ENCODE measurements around the gene APBB2. TPM values are rescaled to one million over a fixed set of nuclear protein-coding genes. Genes with fewer than 3 reads are reported as not detected.

APBB2 gene
- total RNA-seq, 1 experiment from 2014 or later = 14.4 TPM

DNA sequence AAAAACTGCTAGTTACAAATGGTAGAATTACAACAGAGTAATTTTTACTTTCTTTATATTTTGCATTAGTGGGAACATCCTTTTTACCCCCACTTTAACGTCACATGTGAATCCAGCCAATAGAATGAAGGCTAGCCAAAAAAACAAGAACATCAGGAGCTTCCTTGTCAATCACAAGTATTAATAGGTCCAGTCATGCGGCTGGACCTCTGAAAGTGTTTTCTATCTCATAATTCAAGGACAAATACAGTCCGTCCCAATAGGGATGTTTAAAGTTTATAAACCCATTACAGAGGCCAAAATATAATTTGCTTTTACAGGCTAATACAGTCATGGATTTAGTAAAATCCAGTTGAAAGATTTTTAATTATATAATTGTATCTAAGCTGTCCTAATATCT, 110.7 kb downstream of the APBB2 start:
- DNase-seq (ENCODE audit: low spot score) = no peak

- DNase-seq (ENCODE audit: low spot score) = no peak
These were observed 111.8 kb downstream of the APBB2 start for GRCh38 chr4:41102414-41103092.

- DNase-seq (ENCODE audit: low spot score) = no peak
These were observed 116.0 kb downstream of the APBB2 start for GRCh38 chr4:41098093-41099048.

DNA sequence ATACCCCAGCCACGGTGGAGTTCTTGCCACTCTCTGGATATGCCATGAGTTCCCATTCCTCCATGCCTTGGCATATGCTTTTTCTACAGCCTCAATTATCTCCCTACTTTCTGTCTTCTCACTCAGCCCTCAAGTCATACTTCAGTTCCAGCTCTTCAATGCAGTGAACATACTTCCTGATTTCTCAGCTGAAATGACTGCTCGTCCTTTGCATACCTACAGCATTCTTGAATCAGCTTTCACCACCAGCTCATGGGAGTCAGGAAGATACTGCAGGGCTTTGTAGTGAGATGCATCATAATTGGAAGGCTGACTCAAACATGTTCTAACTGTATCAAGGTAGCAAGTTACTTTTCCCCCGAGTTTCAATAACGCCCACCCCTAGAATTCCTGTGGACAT, 118.4 kb downstream of the APBB2 start:
- no peak for DNase-seq (ENCODE audit: low spot score)

DNA sequence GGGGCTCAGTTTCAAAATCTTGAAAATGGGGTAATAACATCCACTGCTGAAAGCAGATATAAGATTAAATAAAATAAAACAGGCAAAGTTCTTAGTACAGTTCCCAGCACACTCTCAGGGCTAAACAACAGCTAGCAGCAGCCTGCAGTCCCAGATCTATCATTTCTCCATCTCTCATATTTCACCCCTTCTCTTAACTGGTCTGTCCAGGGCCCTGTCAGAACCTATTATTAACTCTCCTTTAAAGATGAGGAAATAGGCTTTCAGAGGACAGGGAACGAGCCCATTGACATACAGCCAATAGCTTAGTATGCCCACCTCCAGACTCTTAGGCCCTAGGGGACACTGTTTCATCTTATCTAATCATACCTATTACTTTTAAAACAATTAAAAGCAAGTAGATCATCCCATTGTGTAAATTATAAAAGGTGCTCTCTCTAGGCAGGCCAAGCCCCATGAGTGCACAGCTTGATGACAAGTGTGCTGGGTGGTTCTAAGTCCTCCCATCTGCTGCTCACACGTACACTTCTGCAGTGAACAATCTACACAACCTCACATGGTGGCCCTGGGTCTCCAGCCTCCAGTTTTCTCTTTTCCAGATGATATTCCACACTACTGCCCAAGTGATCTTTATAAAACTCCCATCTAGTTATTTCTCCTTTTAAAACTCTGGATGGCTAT, 119.0 kb downstream of the APBB2 start:
- DNase-seq (ENCODE audit: low spot score) = no peak

DNA sequence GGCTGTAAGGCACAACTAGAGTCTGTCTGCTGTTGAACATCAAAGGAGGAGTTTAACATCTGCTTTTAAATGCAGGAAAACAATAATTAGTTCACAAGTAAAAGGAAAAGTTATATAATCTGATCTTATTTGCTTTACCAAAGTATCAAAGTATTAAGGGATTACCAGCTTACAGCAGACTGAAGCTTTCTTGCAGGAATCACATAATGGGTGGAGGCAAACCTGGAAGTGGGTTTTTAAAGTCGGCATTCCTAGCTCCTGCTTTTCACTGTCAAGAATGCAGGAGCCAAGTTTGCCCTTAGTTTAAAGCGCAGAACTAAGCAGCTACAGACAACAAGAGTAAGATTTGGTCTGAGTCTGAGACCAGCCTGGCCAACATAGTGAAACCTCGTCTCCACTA, 122.2 kb downstream of the APBB2 start:
- DNase-seq (ENCODE audit: low spot score) = no peak

- no peak for DNase-seq (ENCODE audit: low spot score)
These were observed 132.5 kb downstream of the APBB2 start for GRCh38 chr4:41081847-41082246.

DNA sequence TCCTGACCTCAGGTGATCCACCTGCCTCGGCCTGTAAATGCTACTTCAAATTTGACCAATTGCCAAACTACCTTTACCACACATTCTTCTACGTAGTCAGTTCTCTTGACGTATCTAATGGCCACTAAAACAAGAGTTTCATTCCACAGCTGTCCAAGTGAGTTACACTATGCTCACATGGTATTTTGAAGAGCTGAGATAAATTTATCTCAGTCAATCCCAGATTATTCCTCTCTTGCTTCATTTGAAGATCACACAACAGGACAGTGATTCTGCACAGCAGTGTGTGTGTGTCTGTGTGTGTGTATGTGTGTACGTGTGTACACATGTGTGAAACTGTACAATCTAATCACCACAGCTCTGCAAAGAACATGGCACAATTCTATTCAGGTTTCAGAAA, 133.4 kb downstream of the APBB2 start:
- no peak for DNase-seq (ENCODE audit: low spot score)

DNA sequence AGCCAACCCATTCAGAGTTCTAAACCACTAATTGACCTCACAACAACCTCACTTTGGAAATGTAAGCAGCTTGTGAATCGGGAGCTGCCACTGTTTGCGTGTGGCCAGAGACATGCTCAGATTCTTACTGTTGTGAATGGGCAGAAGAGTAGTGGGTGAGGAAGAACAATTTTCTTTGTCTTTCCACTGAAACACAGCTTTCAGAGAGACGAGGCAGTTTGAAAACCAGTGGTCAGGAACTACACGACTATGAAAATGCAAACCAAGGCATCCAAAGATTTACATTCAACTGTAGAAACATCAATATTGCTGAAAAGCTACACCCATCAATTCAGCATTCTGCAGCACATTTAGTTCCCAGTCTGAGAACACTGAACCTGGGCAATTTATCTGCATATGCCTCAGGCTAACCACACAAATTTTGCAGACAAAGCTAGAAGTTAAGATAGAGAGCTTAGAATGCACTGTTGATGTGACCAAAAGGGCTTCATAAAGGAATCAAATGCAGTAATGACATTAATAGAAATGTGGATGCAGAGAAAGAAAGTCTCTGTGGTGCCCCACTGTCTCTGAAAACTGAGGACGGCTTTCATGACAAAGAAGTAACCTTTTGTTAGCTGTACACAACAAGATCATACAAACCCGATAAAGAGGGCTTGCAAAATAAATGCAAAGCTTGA, 134.3 kb downstream of the APBB2 start:
- no peak for DNase-seq (ENCODE audit: low spot score)

DNA sequence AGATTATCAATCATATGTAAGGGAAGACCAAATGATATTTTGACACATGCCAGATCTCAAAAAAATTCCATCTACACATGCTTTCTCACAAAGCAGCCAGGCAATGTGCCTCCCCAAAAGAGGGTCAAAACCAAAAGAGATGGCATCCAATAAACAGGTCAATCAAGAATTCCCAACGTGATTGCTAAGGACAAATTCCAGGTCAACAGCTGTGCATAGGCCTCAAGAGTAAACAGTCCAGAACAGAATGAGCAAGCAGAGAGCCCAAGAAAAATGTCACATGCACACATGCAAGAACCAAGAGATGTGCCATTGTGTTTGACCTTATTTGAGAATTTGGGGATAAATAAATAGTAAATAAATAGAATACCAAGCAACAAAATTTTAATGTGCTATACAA, 136.7 kb downstream of the APBB2 start:
- no peak for DNase-seq (ENCODE audit: low spot score)

DNA sequence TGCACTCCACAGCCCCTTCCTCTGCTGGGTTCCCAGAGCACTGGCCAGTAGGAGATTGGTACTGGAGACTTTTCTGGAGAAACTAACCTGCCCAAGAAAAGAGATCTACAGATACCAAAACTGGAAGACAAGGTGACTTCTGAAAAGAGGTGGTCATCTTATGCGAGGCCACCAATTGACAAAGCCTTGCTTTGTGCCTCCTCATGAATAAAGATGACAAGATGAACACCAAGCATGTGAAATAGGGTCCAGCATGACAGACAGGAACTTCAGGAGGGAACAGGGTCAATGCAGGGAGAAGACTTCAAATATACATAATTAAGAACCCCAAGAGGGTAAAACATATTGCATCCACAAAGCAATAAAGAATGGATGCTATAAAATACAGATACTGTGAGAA, 137.9 kb downstream of the APBB2 start:
- DNase-seq (ENCODE audit: low spot score) = no peak

DNA sequence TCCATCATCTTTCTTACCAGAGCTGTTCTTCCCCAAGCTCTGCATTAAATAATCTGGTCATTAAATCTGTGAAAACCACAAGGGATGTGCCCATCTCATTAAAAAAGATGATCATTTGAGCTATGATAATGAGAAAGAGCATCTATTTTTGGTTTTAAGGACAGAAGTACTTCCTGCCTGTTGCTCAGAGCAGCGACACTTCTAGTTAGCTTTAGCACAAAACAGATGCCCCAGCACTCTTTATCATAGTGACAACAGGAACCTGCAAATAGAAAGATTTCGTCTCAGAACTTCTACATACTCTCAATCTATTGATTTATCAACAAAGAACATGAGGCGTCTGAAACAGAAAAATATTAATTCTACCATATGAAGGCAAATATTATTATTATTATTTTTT, 140.1 kb downstream of the APBB2 start:
- DNase-seq (ENCODE audit: low spot score) = no peak

DNA sequence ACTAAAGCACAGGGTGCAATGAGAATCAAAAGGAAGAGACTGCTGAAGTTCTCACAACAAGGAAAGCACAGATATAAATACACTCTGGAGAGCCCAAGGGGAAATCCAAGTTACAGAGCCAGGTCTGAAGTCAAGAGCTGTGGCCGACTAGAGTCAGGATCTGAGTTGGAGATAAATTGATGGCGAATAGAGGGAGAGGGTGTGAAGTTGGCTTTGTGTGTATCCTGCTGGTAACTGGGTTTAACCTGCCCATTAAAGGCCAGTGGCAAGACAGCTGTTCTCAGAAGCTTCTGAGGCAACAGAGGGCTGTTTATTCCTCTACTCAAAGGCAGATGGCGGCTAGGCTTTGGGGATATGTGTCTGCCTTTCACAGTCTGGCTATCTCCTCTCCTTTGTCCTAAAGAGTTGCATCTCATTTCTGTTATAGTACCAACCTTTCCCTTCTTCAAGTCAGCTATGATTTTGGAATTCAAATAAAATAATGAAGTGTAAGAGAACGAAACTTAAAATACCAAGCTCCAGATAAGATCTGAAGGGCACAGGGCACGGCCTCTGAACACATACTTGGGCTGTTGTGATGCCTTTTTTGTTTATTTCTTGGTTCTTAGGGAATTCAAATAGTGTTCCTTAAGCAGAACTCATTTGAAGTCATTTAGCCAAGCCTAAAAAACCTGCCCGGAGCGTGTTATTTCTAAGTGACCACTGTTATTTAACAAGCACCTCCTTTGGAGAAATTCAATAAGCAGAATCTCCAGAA, 142.1 kb downstream of the APBB2 start:
- no peak for DNase-seq (ENCODE audit: low spot score)

GRCh38 chr4:41070516-41071281, 143.6 kb downstream of the APBB2 start:
- no peak for DNase-seq (ENCODE audit: low spot score)

DNA sequence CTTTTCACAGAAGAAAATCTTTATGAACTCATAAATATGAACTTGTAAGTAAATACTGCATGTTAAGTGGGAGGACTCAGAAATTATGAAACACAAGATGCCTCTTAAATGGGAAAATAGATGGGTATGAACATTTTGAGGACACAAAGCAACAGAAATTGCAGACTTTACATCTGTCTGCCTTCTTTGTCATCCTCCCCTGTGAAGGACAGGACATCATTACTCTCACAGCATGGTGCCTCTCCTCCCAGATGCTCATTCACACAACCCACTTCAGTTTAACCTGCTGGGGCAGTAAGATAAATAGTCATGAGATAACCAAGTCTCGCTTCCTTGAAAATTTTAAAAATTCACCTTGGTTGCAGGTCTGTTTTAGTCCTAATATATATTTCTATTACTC, 144.5 kb downstream of the APBB2 start:
- no peak for DNase-seq (ENCODE audit: low spot score)

- no peak for DNase-seq (ENCODE audit: low spot score)
These were observed 145.1 kb downstream of the APBB2 start for GRCh38 chr4:41069257-41069656.

DNA sequence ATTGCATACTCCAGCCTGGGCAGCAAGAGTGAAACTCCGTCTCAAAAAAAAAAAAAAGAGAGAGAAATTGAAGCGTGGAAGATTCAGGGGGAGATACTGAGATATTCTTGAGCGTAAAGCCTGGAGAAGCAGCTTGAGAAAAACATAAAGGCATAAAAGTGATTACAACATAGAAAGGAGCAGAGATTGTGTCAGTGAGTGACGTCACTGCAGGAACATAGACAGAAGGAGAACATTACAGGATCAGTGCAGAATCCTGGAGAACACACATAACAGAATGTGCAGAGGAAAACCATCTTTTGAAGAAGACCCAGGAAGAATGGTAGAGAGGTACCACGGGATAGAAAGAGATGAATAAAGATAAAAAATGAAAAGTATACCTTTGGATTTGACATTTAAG, 147.0 kb downstream of the APBB2 start:
- no peak for DNase-seq (ENCODE audit: low spot score)

DNA sequence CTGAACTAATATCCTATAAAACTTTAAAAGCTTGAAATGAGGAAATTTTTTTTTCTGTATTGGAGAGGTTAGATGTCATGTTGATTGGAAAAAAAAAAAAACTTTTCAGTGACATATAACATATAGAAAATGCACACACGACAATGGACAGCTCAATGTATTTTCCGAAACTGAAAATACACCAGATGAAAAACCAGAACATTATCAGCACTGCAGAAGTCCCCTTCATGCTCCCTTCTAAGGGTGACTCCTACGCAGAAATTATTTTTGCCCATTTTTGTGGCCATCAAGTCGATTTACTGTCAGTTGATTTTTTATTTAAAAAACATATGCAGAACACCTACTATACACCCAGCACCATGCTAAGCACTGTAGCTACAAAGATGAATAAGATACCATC, 148.3 kb downstream of the APBB2 start:
- no peak for DNase-seq (ENCODE audit: low spot score)

DNA sequence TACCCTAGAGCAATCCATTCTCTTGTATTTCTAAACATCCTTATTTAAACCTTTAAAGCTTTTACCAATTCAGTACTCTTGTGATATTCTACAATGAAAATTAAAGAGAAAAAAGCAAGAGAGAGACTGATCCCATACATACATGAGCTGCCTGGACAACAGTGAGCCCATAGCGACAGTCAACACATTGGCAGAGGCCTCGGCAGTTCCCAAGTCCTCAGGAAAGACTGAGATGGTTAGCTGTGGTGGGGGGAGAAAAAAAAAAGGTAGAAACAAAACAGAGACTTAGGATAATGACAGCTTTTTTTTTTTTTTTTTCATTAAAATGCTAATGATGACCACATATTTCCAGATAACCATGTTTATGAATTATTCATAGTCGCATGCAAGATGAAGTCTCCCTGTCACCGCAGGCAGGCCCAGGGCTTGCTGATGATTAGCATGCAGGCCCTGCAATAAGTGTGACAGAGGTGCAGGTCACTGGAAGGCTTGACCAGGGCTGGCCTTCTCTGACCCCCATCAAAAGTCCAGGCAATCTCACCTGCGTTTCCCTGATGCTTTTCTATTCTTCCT, 148.8 kb downstream of the APBB2 start:
- DNase-seq (ENCODE audit: low spot score) = no peak

DNA sequence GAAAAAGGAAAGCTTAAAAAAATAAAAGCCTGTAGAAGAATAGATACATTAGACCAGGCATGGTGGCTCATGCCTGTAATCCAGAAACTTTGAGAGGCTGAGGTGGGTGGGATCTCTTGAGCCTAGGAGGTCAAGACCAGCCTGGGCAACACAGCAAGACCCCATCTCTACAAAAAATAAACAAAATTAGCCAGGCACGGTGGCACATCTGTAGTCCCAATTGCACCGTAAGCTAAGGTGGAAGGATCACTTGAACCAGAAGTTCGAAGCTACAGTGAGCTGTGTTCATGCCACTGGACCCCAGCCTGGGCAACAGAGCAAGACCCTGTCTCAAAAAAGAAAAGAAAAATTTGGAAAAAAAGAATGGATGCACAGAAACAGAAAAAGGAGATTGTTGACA, 149.4 kb downstream of the APBB2 start:
- DNase-seq (ENCODE audit: low spot score) = no peak

All from HT-29 (cell line).